NCI-H1105 treated with DMSO at 0.1 percent for 48 hours (cell line): ENCODE data around the gene PCA3.

Source experiments
- DNase-seq: peaks from one replicate; lab custom pipeline; 2025; lab: John Stamatoyannopoulos, UW

Gene PCA3

GRCh38 chr9:76756941-76757673, 7.1 kb upstream of the PCA3 start:
- peak; percentile 90 for DNase-seq

GRCh38 chr9:76758476-76758875, 5.8 kb upstream of the PCA3 start:
- no peak for DNase-seq

GRCh38 chr9:76759732-76760131, 4.5 kb upstream of the PCA3 start:
- DNase-seq = peak; percentile 73

GRCh38 chr9:76761448-76761847, 2.8 kb upstream of the PCA3 start:
- DNase-seq = no peak

GRCh38 chr9:76766126-76766525, 1.9 kb downstream of the PCA3 start:
- no peak for DNase-seq

GRCh38 chr9:76772686-76773445, 8.6 kb downstream of the PCA3 start:
- DNase-seq = no peak

GRCh38 chr9:76784881-76785280, 20.6 kb downstream of the PCA3 start:
- DNase-seq = no peak

GRCh38 chr9:76785501-76785900, 21.3 kb downstream of the PCA3 start:
- DNase-seq = no peak

- DNase-seq = no peak
These were observed 23.4 kb downstream of the PCA3 start for GRCh38 chr9:76787677-76788076.

GRCh38 chr9:76789840-76790239, 25.6 kb downstream of the PCA3 start:
- no peak for DNase-seq

- DNase-seq = no peak
These were observed 29.7 kb downstream of the PCA3 start for GRCh38 chr9:76793784-76794431.

GRCh38 chr9:76796296-76796695, 32.1 kb downstream of the PCA3 start:
- no peak for DNase-seq

GRCh38 chr9:76798527-76798926, 34.3 kb downstream of the PCA3 start:
- DNase-seq = no peak

- no peak for DNase-seq
These were observed 35.2 kb downstream of the PCA3 start for GRCh38 chr9:76799473-76799872.

GRCh38 chr9:76800901-76801300, 36.7 kb downstream of the PCA3 start:
- DNase-seq = no peak

- DNase-seq = no peak
These were observed 38.8 kb downstream of the PCA3 start for GRCh38 chr9:76803083-76803482.

GRCh38 chr9:76803762-76804161, 39.5 kb downstream of the PCA3 start:
- DNase-seq = no peak

GRCh38 chr9:76808636-76809035, 44.4 kb downstream of the PCA3 start:
- DNase-seq = no peak

- DNase-seq = peak; percentile 71
These were observed 46.2 kb downstream of the PCA3 start for GRCh38 chr9:76810377-76810957.

- peak; percentile 18 for DNase-seq
These were observed 48.4 kb downstream of the PCA3 start for GRCh38 chr9:76812591-76812990.

- DNase-seq = no peak
These were observed 53.3 kb downstream of the PCA3 start for GRCh38 chr9:76817489-76817888.

GRCh38 chr9:76818271-76818670, 54.0 kb downstream of the PCA3 start:
- no peak for DNase-seq

GRCh38 chr9:76820431-76820830, 56.2 kb downstream of the PCA3 start:
- DNase-seq = no peak
